Thoracic aorta (tissue), 2 donors: ENCODE results near the gene GORASP2. TPM values are rescaled to one million over a fixed set of nuclear protein-coding genes. Genes with fewer than 3 reads are reported as not detected.

ENCODE experiments used
- ATAC-seq: fragments of 150-250 bp; one replicate; pipeline ENCODE4 v1.8.0; 2017; ENCODE audit warnings: low read depth; ENCODE audit not compliant: insufficient number of reproducible peaks, low FRiP score
- DNase-seq: peaks from one replicate; pipeline ENCODE4 v3.0.0-alpha.2; 2020; ENCODE audit warnings: low spot score
- H3K27ac ChIP-seq, 2 donors: fragments of 200-600 bp; sonication (generic); 1 replicate in 1 of 2; 2 replicates in 1 of 2; pipeline ENCODE4 v1.5.1; 2016; ENCODE audit warnings: mild to moderate bottlenecking in 2 of 2, moderate library complexity in 2 of 2
- H3K27me3 ChIP-seq: fragments of 200-600 bp; sonication (generic); replicated peaks from 2 replicates; pipeline ENCODE4 v1.6.0; 2016; ENCODE audit warnings: mild to moderate bottlenecking; ENCODE audit not compliant: insufficient read depth
- H3K36me3 ChIP-seq: fragments of 200-600 bp; sonication (generic); one replicate; pipeline ENCODE4 v1.5.1; 2016
- H3K4me1 ChIP-seq, 2 donors: fragments of 200-600 bp; sonication (generic); 1 replicate in 1 of 2; 2 replicates in 1 of 2; pipeline versions ENCODE4 v1.5.1 to v1.6.0; 2016; ENCODE audit warnings: low read depth in 2 of 2, mild to moderate bottlenecking in 1 of 2; ENCODE audit not compliant: control insufficient read depth in 1 of 2
- H3K4me3 ChIP-seq: fragments of 200-600 bp; sonication (generic); 2 replicates; pipeline ENCODE4 v1.5.1; 2016; ENCODE audit warnings: mild to moderate bottlenecking
- H3K9me3 ChIP-seq: fragments of 200-600 bp; sonication (generic); 2 replicates; pipeline ENCODE4 v1.5.1; 2016
- CTCF ChIP-seq: fragments of 200-600 bp; sonication (generic); IDR thresholded peaks from one replicate; pipeline ENCODE4 v1.5.1; 2019; ENCODE audit warnings: antibody characterized with exemption
- total RNA-seq, 2 donors: library from RNA; depleted of rRNA; stranded (reverse); fragments of >200 nt; gene quantifications; one replicate each; pipeline versions ENCODE4 v1.1.0 to v1.2.3, GENCODE V29; 2016

GORASP2 gene
- total RNA-seq, 2 donors from 2014 or later, result 46.3 to 50.9 TPM

DNA sequence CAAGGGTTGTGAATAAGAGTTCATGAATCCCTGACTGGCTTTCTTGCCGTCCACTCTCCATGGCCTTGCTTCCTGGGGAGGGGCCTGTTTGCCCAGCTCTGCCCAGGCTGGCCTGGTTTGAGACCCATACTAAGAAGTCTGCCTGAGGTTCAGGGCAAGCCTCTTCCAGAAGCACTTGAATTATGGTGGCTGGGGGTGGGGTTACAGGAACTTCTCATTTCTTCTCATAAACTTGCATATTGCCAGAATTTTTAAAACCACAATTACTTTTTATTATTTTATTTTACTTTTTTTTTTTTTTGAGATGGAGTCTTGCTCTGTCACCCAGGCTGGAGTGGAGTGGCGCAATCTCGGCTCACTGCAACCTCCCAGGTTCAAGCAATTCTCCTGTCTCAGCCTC lies 42.0 kb downstream of the GORASP2 start:
- no peak for TF ChIP-seq CTCF
- no peak overlapping the region for H3K27ac ChIP-seq
- no peak for DNase-seq
- ATAC-seq, result no peak
- H3K4me3 ChIP-seq, result no peak overlapping the region
- no peaks in the 10 kb centered on the region for H3K27me3 ChIP-seq
- H3K36me3 ChIP-seq, result peaks cover 7% of the 10 kb centered on the region
- peaks cover 0 to 13% of the 10 kb centered on the region in 2 donors for H3K4me1 ChIP-seq
- no peaks in the 10 kb centered on the region for H3K9me3 ChIP-seq

GRCh38 chr2:170972296-170973224 lies 43.5 kb downstream of the GORASP2 start:
- ATAC-seq (no peak), DNase-seq (no peak)
- peak overlapping the region; percentile 90 for H3K4me3 ChIP-seq
- H3K36me3 ChIP-seq, result no peaks in the 10 kb centered on the region
- peaks cover 0 to 8% of the 10 kb centered on the region in 2 donors for H3K4me1 ChIP-seq
- no peaks in the 10 kb centered on the region for H3K27me3 ChIP-seq
- TF ChIP-seq CTCF, result no peak
- no peaks in the 10 kb centered on the region for H3K9me3 ChIP-seq
- no peak overlapping the region for H3K27ac ChIP-seq

GRCh38 chr2:170973225-170973491 lies 44.1 kb downstream of the GORASP2 start:
- peaks cover 0 to 6% of the 10 kb centered on the region in 2 donors for H3K4me1 ChIP-seq
- H3K27ac ChIP-seq, result no peak overlapping the region
- no peak for TF ChIP-seq CTCF
- ATAC-seq, result no peak
- no peak for DNase-seq
- H3K4me3 ChIP-seq, result peak overlapping the region; percentile 90
- no peaks in the 10 kb centered on the region for H3K27me3 ChIP-seq
- no peaks in the 10 kb centered on the region for H3K9me3 ChIP-seq
- H3K36me3 ChIP-seq, result no peaks in the 10 kb centered on the region

DNA sequence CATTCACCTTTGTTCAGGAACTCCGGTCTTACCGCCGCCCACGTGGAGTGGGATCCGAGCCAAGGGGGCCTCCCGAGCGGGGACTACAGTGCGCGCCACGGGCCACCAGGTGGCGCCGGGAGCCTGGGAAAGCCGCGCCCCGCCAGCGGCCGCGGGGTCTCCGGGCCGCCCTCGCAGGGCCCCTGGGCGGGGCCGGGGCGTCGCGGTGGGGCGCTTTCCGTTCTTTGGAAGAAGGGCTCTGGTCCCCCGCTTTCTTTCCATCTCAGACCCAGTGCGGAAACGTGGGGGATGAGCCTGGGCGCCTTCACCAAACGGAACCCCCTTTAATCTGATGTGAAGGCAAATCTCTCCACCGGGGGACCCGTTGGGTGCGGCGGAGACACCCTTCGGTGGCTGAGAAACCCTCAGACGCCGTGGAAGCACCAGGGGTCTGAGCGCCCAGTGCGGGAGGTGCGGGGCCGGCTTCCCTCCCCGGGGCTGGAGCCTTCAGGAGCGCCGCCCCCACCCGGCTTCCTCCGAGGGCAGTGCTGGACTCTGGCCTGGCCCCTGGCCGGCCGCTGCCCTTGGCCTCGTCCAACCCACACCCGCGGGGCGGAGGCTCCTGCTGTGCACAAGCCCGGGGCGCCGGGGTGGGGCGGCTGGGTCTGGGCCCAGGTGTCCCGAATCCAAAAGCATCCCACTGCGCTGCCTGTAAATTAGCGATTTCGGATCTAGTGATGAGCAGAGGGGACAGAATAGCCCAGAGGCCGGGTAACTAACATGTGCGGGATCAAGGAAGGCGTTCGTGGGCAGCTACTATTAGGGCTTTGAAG lies 44.6 kb downstream of the GORASP2 start:
- Histone ChIP-seq H3K9me3 (no peaks in the 10 kb centered on the region), H3K36me3 (no peaks in the 10 kb centered on the region), H3K4me3 (peak overlapping the region; percentile 90), H3K27me3 (no peaks in the 10 kb centered on the region), H3K4me1 (peaks cover 0 to 6% of the 10 kb centered on the region in 2 donors), H3K27ac (peak overlapping the region; percentile 69 to 85)
- peak; percentile 85 for TF ChIP-seq CTCF
- peak; percentile 72 for ATAC-seq
- peak; percentile 43 for DNase-seq

DNA sequence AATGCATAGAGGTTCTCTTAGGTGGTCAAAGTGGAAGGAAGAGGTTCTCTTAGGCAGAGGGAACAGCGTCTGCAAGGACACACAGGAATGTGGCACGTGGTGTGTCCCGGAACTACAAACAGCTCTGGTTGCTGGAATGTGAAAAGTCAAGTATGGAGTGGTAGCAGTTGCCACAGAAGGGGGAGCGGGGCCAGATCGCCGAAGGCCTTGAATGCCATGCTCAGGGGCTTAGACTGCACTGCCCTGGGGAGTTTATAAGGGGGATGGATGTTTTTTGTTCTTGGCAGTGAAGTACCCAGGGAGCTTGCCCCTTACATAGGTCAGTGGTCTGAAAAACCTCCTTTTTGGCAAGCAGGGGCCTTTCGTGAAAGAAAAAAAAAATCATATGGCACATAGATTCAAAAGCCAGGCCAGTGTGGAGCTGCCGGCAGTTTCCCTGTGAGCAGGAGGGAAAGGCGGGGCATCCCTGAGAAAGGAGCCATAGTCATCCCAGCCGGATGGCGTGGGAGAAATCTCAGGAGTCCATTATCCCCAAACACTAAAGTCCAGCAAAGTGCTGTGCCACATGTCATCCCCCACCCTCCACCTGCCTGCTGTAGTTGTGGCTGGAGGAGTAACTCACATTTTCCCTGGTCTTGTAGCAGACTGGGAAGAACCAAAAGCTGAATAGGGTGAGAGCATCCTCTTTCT lies 45.4 kb downstream of the GORASP2 start:
- Histone ChIP-seq H3K4me3 (peak overlapping the region; percentile 90), H3K9me3 (no peaks in the 10 kb centered on the region), H3K27me3 (no peaks in the 10 kb centered on the region), H3K27ac (peak overlapping the region in 1 of 2 donors; percentile 69), H3K4me1 (peaks cover 0 to 6% of the 10 kb centered on the region in 2 donors), H3K36me3 (no peaks in the 10 kb centered on the region)
- ATAC-seq, result no peak
- TF ChIP-seq CTCF, result no peak
- DNase-seq, result no peak
